Measurements from ENCODE around the gene FOXD3.

The FOXD3 gene

DNA sequence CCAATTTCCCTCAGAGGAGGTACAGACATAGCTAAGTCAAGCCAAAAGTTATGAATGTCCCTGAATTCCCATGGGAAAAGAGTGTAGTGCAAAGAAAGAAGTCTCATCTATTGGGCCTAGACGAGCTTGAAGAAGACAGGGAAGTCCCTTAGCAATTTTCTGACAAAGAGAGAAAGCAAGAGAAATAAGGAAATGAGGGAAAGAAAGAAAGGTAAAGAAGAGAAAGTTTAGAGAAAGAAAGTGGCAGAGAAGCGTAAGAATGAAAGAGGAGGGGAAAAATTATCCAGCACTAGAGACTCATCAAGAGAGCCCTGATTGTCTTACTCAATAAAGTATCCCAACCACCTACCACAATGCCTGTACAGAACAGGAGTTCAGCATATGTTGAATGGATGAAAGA, 40.6 kb upstream of the FOXD3 start:
- CTCF ChIA-PET, result no interaction called here
- TF ChIP-seq, protein P1, sequence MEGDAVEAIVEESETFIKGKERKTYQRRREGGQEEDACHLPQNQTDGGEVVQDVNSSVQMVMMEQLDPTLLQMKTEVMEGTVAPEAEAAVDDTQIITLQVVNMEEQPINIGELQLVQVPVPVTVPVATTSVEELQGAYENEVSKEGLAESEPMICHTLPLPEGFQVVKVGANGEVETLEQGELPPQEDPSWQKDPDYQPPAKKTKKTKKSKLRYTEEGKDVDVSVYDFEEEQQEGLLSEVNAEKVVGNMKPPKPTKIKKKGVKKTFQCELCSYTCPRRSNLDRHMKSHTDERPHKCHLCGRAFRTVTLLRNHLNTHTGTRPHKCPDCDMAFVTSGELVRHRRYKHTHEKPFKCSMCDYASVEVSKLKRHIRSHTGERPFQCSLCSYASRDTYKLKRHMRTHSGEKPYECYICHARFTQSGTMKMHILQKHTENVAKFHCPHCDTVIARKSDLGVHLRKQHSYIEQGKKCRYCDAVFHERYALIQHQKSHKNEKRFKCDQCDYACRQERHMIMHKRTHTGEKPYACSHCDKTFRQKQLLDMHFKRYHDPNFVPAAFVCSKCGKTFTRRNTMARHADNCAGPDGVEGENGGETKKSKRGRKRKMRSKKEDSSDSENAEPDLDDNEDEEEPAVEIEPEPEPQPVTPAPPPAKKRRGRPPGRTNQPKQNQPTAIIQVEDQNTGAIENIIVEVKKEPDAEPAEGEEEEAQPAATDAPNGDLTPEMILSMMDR (conservative IDR thresholded peaks at IDR 0.05; ENCODE audit: low read depth), result no peak
- POLR2A ChIA-PET (ENCODE audit: low non-redundant PET), result no interaction called here
- no peak overlapping the region for H3K27ac ChIP-seq
- no peak for DNase-seq (ENCODE audit: low spot score)

DNA sequence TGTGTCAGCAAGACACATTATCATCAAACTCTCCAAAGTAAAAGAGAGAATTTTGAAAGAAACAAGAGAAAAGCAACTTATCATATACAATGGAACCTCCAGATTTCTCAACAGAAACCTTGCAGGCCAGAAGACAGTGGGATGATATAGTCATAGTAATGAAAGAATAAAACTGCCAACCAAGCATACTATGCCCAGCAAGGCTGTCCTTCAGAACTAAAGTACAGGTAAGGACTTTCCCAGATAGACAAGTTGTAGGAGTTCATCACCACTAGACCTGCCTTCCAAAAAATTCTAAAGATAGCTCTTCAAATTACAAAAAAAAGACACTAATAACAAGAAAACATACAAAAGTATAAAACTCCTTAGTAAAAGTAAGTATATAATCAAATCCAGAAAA, 33.2 kb upstream of the FOXD3 start:
- no peak overlapping the region for H3K27ac ChIP-seq
- ChIA-PET POLR2A (ENCODE audit: low non-redundant PET) (no interaction called here), CTCF (interaction anchor here (0.8 kb wide), 1 partner anchor 13 kb away, joined by 3 read pairs; no protein-coding TSS in a partner anchor)
- DNase-seq (ENCODE audit: low spot score), result no peak
- TF ChIP-seq, protein P1 (conservative IDR thresholded peaks at IDR 0.05; ENCODE audit: low read depth), result no peak

DNA sequence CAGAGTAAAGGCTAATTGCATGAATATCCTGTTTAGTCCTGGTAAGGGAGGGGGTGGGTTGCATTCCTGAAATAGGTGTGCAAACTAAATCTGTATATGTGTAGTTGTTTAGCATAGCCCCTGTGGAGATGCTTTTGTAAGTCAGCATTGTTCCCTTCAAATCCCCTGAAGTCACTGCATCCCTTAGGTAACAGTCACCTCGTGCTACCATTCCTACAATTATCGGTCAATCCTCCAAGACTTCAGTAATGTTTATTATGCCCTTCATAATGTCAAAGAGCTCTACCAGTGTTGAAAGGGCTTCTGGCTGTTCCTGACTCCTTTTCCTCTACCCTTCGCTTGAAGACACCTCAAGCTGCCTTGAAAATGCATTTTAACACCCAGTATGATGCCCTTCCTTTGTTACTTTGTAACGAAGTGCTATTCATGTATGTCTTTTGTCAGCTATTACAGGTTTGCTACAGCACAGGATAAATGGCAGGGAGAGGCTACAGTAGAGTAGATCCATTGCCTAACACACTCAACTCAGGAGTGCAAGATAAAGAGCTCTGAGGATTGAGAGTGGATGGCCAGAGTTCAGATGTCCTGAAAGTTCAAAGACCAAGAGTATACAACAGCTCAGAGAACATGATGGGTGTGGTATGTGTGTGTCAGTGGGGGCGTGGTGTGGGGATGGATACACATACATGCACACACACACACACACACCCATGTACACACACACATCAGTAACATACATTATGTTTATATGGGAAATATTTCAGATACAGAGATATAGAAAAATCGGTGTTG, 27.4 kb upstream of the FOXD3 start:
- TF ChIP-seq, protein P1 (conservative IDR thresholded peaks at IDR 0.05; ENCODE audit: low read depth), result no peak
- no peak for DNase-seq (ENCODE audit: low spot score)
- POLR2A ChIA-PET (ENCODE audit: low non-redundant PET), result no interaction called here
- H3K27ac ChIP-seq, result no peak overlapping the region
- CTCF ChIA-PET, result interaction anchor here (0.6 kb wide), 1 partner anchor 329 kb away, joined by 5 read pairs; no protein-coding TSS in a partner anchor

DNA sequence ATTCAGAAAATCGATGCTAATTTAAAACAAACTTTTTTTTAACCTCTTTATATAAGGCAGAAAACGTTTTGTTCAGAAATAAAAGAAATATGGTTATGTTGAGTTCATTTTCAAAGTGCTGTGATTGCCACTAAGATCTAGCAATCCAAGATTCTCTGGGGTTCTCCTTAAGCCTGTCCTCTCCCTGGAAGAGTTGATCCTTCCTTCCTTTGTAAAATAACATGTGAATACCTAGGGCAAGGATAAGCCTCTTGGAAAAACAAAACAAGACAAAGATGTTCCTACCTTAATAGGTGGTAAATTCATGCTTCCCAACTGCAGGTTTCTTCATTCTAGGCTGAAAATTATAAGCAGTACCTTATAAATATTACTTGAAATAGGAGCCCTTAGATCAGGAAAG, 18.0 kb upstream of the FOXD3 start:
- ChIA-PET POLR2A (ENCODE audit: low non-redundant PET) (no interaction called here), CTCF (no interaction called here)
- no peak overlapping the region for H3K27ac ChIP-seq
- TF ChIP-seq, protein P1 (conservative IDR thresholded peaks at IDR 0.05; ENCODE audit: low read depth), result no peak
- no peak for DNase-seq (ENCODE audit: low spot score)

DNA sequence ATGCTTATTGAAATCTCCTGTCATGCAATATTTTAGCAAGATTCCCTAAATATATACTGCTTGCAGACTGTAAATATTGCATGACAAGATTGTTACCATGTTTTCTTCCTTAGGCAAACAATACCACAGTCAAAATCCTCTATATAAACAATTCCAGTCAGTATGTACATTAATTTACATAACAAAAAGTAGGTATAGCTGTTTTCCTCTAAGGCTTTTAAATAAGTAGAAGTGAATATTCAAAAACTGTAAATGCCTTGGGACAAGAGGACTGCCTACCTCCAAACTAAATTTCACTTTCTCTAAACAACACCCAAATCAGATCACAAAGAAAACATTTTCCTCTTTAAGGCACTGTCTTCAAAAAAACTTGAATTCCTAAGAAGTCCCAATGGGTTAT, 17.3 kb upstream of the FOXD3 start:
- ChIA-PET POLR2A (ENCODE audit: low non-redundant PET) (no interaction called here), CTCF (no interaction called here)
- TF ChIP-seq, protein P1 (conservative IDR thresholded peaks at IDR 0.05; ENCODE audit: low read depth), result no peak
- no peak for DNase-seq (ENCODE audit: low spot score)
- no peak overlapping the region for H3K27ac ChIP-seq

DNA sequence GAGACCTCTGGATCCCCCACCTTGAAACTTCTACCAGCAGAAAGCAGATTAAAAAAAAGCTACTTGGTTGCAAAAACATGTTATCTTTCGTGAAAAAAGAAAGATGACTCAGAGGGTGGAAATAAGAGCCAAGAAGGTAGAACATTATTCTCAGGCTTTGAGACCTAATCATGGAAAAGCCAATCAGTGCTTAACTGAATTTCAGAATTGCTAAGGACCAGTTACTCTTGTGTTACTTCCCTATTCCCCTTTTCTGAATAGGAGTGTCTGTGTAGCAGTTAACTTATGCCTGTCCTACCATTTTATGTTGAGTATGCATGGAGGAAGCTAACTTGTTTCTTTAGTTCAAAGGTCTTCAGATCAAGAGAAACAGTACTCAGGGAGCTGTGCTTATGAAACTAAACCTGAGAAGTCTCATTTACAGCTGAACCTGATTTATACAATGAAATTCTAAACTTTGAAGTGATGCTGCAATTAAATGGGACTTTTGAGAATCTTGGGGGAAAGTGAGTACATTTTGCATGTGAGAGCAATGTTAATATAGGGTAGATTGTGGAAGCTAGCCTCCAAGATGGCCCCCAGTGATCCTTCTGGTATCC, 15.1 kb upstream of the FOXD3 start:
- ChIA-PET CTCF (interaction anchor here (0.6 kb wide), 1 partner anchor 142 kb away, joined by 4 read pairs; no protein-coding TSS in a partner anchor), POLR2A (ENCODE audit: low non-redundant PET) (no interaction called here)
- DNase-seq (ENCODE audit: low spot score), result no peak

More for the DNA sequence above, 15.1 kb upstream of the FOXD3 start:
- TF ChIP-seq, protein P1 (conservative IDR thresholded peaks at IDR 0.05; ENCODE audit: low read depth), result no peak
- no peak overlapping the region for H3K27ac ChIP-seq

Measured in RWPE1 (cell line).